Neural cell (in vitro differentiated cells): ENCODE measurements around the gene ADTRP. TPM values are rescaled to one million over a fixed set of nuclear protein-coding genes. Genes with fewer than 3 reads are reported as not detected.

Experiments
- H2AFZ ChIP-seq: fragments of 200-600, 300-800 bp; sonication (generic), shearing (Covaris generic); 2 replicates; pipeline ENCODE4 v1.6.0; 2014; ENCODE audit warnings: low read depth, mild to moderate bottlenecking, antibody characterized with exemption, low read length, moderate library complexity
- H3F3A ChIP-seq: fragments of 200-600 bp; shearing (Covaris generic); 2 replicates; pipeline ENCODE4 v1.6.1; 2016; ENCODE audit warnings: mild to moderate bottlenecking, moderate library complexity, mixed read lengths, antibody characterized with exemption, low read length; ENCODE audit not compliant: insufficient read depth, poor library complexity, severe bottlenecking
- H3K27ac ChIP-seq: fragments of 200-600, 300-800 bp; sonication (generic), shearing (Covaris generic); 2 replicates; pipeline ENCODE4 v1.5.1; 2014; ENCODE audit warnings: mild to moderate bottlenecking, low read length, moderate library complexity
- H3K27me3 ChIP-seq: fragments of 300-800, 200-600 bp; sonication (generic), shearing (Covaris generic); 2 replicates; pipeline ENCODE4 v1.6.0; 2014; ENCODE audit warnings: mild to moderate bottlenecking, low read depth, low read length, moderate library complexity; ENCODE audit not compliant: insufficient read depth
- H3K36me3 ChIP-seq: fragments of 300-800, 200-600 bp; sonication (generic), shearing (Covaris generic); 2 replicates; pipeline ENCODE4 v1.5.1; 2014; ENCODE audit warnings: mild to moderate bottlenecking, antibody characterized with exemption, low read length, moderate library complexity; ENCODE audit not compliant: insufficient read depth
- H3K4me2 ChIP-seq: fragments of 300-800, 200-600 bp; sonication (generic), shearing (Covaris generic); 2 replicates; pipeline ENCODE4 v1.6.0; 2014; ENCODE audit warnings: mild to moderate bottlenecking, low read length
- H3K4me3 ChIP-seq: fragments of 300-800, 200-600 bp; sonication (generic), shearing (Covaris generic); 2 replicates; pipeline ENCODE4 v1.5.1; 2014; ENCODE audit warnings: mild to moderate bottlenecking, low read length, moderate library complexity
- H3K79me2 ChIP-seq: fragments of 200-600 bp; shearing (Covaris generic); replicated peaks from 2 replicates; pipeline ENCODE4 v1.6.0; 2014; ENCODE audit warnings: mild to moderate bottlenecking, low read length, moderate library complexity; ENCODE audit not compliant: insufficient read depth
- H3K9ac ChIP-seq: fragments of 300-800, 200-600 bp; sonication (generic), shearing (Covaris generic); 2 replicates; pipeline ENCODE4 v1.6.1; 2016; ENCODE audit warnings: mild to moderate bottlenecking, low read length, mixed read lengths
- H3K9me2 ChIP-seq: fragments of 200-600 bp; shearing (Covaris generic); 2 replicates; pipeline ENCODE4 v1.6.1; 2016; ENCODE audit warnings: mild to moderate bottlenecking, low read length, mixed read lengths; ENCODE audit not compliant: insufficient read depth
- H3K9me3 ChIP-seq: fragments of 200-600, 300-800 bp; sonication (generic), shearing (Covaris generic); 2 replicates; pipeline ENCODE4 v1.6.1; 2016; ENCODE audit warnings: mild to moderate bottlenecking, mixed run types, low read length, moderate library complexity, mixed read lengths
- H4K20me1 ChIP-seq: fragments of 200-600 bp; shearing (Covaris generic); 2 replicates; pipeline ENCODE4 v1.6.1; 2016; ENCODE audit warnings: mild to moderate bottlenecking, mixed run types; ENCODE audit not compliant: insufficient read depth
- EP300 ChIP-seq: fragments of 450-650 bp; conservative IDR thresholded peaks from 2 replicates; pipeline ENCODE4 v1.6.1; 2014; ENCODE audit warnings: antibody characterized with exemption, mild to moderate bottlenecking, moderate library complexity; ENCODE audit not compliant: poor library complexity, severe bottlenecking
- EZH2 ChIP-seq: fragments of 200-600, 300-800 bp; shearing (Covaris generic), sonication (generic); IDR thresholded peaks from 2 replicates; pipeline ENCODE4 v1.6.1; 2014; ENCODE audit warnings: antibody characterized with exemption, low read length, borderline replicate concordance, mild to moderate bottlenecking; ENCODE audit not compliant: insufficient read depth, poor library complexity, severe bottlenecking
- MXI1 ChIP-seq: fragments of 450-650 bp; conservative IDR thresholded peaks from 2 replicates; pipeline ENCODE4 v1.6.1; 2014; ENCODE audit warnings: antibody characterized with exemption, mild to moderate bottlenecking; ENCODE audit not compliant: poor library complexity, severe bottlenecking
- POLR2AphosphoS5 ChIP-seq: IDR thresholded peaks from 2 replicates; pipeline ENCODE4 v1.6.1; 2012
- RAD21 ChIP-seq: fragments of 450-650 bp; conservative IDR thresholded peaks from 2 replicates; pipeline ENCODE4 v1.6.1; 2014; ENCODE audit warnings: antibody characterized with exemption, mild to moderate bottlenecking, moderate library complexity
- SMC3 ChIP-seq: fragments of 450-650 bp; conservative IDR thresholded peaks from 2 replicates; pipeline ENCODE4 v1.6.1; 2014; ENCODE audit warnings: antibody characterized with exemption, mild to moderate bottlenecking, moderate library complexity; ENCODE audit not compliant: poor library complexity
- TAF1 ChIP-seq: IDR thresholded peaks from 2 replicates; pipeline ENCODE4 v1.6.1; 2012; ENCODE audit warnings: low read depth
- polyA plus RNA-seq: library from polyadenylated mRNA; depleted of rRNA; stranded (reverse); fragments of >200 nt; gene quantifications from 2 replicates; pipeline ENCODE4 v1.2.3, GENCODE V29; 2014
- TF ChIP-seq, protein P1 (sequence below): fragments of 450-650 bp; IDR thresholded peaks from 2 replicates; pipeline ENCODE4 v1.5.1; 2014; ENCODE audit warnings: antibody characterized with exemption, mild to moderate bottlenecking, moderate library complexity; ENCODE audit not compliant: poor library complexity, severe bottlenecking

The ADTRP gene
- polyA plus RNA-seq, 1 donor from 2014 or later = not detected

DNA sequence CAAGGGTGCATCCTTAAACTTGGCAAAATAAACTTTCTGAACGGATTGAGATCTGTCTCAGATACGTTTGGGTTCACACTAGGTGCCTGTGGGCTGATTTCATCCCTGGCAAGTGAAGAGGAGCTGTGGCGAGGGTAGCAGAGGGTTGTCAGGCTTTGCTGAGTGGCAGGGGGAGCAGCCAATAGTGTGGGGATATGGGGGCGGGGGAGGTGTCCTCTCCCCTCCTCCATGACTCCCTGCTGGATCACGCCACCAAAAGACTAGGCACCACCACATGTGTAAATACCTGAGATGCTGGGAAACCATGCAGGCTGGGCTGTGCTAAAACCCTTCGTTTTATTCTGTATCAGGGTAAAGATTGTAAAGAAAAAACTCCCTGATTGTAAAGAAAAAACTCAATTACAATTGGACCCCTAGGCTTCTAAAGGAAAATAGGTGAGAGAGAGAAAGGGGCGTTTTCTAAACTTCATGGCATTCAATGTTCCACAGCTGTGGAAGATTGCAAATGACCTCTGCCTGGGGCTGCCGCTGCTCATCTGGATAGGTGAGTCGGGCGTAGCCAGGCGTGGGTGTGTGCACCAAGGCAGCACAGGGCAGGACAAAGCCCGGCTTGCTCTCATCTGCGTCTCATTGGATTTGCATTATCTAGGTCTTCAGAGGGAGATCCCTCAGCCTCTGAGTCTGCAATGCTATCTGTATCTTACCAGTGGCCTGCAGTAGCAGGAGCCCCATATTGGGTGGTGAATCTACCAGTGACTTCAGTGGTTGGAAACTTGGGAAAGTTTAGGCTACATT lies 26.9 kb upstream of the ADTRP start:
- Histone ChIP-seq H4K20me1 (no peaks in the 10 kb centered on the region), H2AFZ (no peak overlapping the region), H3K4me3 (no peak overlapping the region), H3K27me3 (no peaks in the 10 kb centered on the region), H3K9ac (no peak overlapping the region), H3K9me2 (no peaks in the 10 kb centered on the region), H3K36me3 (no peaks in the 10 kb centered on the region), H3K27ac (no peak overlapping the region), H3F3A (no peaks in the 10 kb centered on the region), H3K79me2 (no peaks in the 10 kb centered on the region), H3K9me3 (no peaks in the 10 kb centered on the region), H3K4me2 (no peak overlapping the region)
- no peak for TF ChIP-seq TAF1
- TF ChIP-seq, protein P1, sequence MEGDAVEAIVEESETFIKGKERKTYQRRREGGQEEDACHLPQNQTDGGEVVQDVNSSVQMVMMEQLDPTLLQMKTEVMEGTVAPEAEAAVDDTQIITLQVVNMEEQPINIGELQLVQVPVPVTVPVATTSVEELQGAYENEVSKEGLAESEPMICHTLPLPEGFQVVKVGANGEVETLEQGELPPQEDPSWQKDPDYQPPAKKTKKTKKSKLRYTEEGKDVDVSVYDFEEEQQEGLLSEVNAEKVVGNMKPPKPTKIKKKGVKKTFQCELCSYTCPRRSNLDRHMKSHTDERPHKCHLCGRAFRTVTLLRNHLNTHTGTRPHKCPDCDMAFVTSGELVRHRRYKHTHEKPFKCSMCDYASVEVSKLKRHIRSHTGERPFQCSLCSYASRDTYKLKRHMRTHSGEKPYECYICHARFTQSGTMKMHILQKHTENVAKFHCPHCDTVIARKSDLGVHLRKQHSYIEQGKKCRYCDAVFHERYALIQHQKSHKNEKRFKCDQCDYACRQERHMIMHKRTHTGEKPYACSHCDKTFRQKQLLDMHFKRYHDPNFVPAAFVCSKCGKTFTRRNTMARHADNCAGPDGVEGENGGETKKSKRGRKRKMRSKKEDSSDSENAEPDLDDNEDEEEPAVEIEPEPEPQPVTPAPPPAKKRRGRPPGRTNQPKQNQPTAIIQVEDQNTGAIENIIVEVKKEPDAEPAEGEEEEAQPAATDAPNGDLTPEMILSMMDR = no peak
- no peak for TF ChIP-seq SMC3
- TF ChIP-seq RAD21 = no peak
- TF ChIP-seq MXI1 = no peak
- no peak for TF ChIP-seq EP300
- no peak for TF ChIP-seq POLR2AphosphoS5

DNA sequence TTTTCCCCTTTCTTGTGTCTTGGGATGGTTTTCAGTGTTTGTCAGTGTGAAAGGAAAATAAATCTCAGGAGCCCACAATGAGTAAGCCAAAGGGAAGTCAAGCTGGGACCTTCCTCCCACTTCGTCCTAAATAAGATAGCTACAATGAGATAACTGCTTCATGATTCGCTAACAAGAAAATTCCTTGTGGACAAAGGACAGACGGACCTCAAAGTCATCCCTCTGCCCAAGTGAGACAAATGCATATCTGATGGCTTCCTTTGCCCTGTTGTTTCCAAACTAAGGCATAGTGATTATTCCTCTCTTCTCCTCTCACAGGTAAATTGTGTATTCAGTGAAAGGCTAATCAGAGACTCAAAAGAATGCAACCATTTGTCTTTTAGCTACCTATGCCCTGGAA lies 26.1 kb upstream of the ADTRP start:
- Histone ChIP-seq H3K27ac (no peak overlapping the region), H3F3A (no peaks in the 10 kb centered on the region), H3K9ac (no peak overlapping the region), H3K9me2 (no peaks in the 10 kb centered on the region), H3K36me3 (no peaks in the 10 kb centered on the region), H3K4me3 (no peak overlapping the region), H3K4me2 (no peak overlapping the region), H3K27me3 (no peaks in the 10 kb centered on the region), H2AFZ (no peak overlapping the region), H4K20me1 (no peaks in the 10 kb centered on the region), H3K9me3 (no peaks in the 10 kb centered on the region), H3K79me2 (no peaks in the 10 kb centered on the region)
- no peak for TF ChIP-seq MXI1
- no peak for TF ChIP-seq TAF1

DNA sequence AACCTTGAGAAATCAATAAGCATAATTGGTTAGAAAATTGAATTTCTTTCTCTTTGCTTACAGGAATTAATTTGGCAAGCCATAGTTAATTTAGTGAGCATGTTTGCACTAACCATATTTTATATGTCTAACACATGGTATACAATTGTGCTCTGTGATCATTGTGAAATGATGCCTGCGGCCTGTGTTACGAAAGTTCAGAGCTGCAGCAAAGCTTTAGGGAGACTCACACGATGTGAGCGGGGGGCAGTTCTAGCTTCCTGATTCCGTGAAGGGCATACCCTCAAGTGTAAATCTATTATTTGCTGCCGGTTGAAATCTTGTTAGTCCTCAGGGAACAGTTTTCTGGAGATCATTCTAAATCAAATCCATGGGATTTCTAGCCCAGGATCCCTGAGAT lies 25.5 kb upstream of the ADTRP start:
- Histone ChIP-seq H4K20me1 (no peaks in the 10 kb centered on the region), H3K36me3 (no peaks in the 10 kb centered on the region), H3K9me3 (no peaks in the 10 kb centered on the region), H3F3A (no peaks in the 10 kb centered on the region), H3K27me3 (no peaks in the 10 kb centered on the region), H3K79me2 (no peaks in the 10 kb centered on the region), H3K9ac (no peak overlapping the region), H3K9me2 (no peaks in the 10 kb centered on the region), H2AFZ (no peak overlapping the region), H3K4me2 (no peak overlapping the region), H3K27ac (no peak overlapping the region), H3K4me3 (no peak overlapping the region)
- no peak for TF ChIP-seq EP300
- TF ChIP-seq SMC3 = no peak
- TF ChIP-seq, protein P1 = no peak
- no peak for TF ChIP-seq EZH2
- TF ChIP-seq TAF1 = no peak
